ENCODE measurements around the gene DDX24. TPM values are rescaled to one million over a fixed set of nuclear protein-coding genes. Genes with fewer than 3 reads are reported as not detected.
A peak's percentile ranks its signal among the peaks of the same experiment; 100 is the strongest.

The DDX24 gene
- polyA plus RNA-seq, 1 donor (not counting 4 experiments of a cell fraction or from before 2014, with no cell fraction given), result 171 TPM

GRCh38 chr14:94037954-94038353, 43.0 kb downstream of the DDX24 start:
- no peak for TF ChIP-seq EZH2 (IDR thresholded peaks at IDR 0.05; ENCODE audit: low read length)
- no peak for TF ChIP-seq CTCF (optimal IDR thresholded peaks at IDR 0.05 in 1 of 3, IDR thresholded peaks at IDR 0.05 in 1 of 3, conservative IDR thresholded peaks at IDR 0.05 in 1 of 3; ENCODE audit: extremely low read depth in 1 of 3, insufficient read depth in 2 of 3, low read length in 3 of 3)
- Histone ChIP-seq H2AFZ (ENCODE audit: control insufficient read depth, low read length) (no peak overlapping the region), H3K4me2 (ENCODE audit: control insufficient read depth, extremely low read depth, insufficient read depth, low read depth, low read length) (no peak overlapping the region), H3K27ac (ENCODE audit: control insufficient read depth, insufficient read depth, low read length) (no peak overlapping the region), H4K20me1 (ENCODE audit: control insufficient read depth, extremely low read depth, insufficient read depth, low read length) (no peaks in the 10 kb centered on the region), H3K9me1 (ENCODE audit: control insufficient read depth, extremely low read depth, insufficient read depth, low read length) (no peaks in the 10 kb centered on the region), H3K36me3 (ENCODE audit: control insufficient read depth in 2 of 2, extremely low read depth in 1 of 2, insufficient read depth in 2 of 2, low read length in 2 of 2) (peaks cover 0 to 11% of the 10 kb centered on the region in 2 experiments), H3K9me3 (ENCODE audit: control insufficient read depth, low read depth, low read length) (no peaks in the 10 kb centered on the region), H3K79me2 (ENCODE audit: control insufficient read depth, insufficient read depth, low read length) (no peaks in the 10 kb centered on the region), H3K27me3 (ENCODE audit: control insufficient read depth, extremely low read depth, insufficient read depth, low read length) (no peaks in the 10 kb centered on the region), H3K9ac (ENCODE audit: control insufficient read depth, extremely low read depth, insufficient read depth, low read length) (no peak overlapping the region), H3K4me3 (ENCODE audit: control insufficient read depth in 2 of 3, extremely low read depth in 1 of 3, insufficient read depth in 2 of 3, low read depth in 1 of 3, low read length in 3 of 3) (no peak overlapping the region), H3K4me1 (ENCODE audit: control insufficient read depth, extremely low read depth, insufficient read depth, low read length) (no peaks in the 10 kb centered on the region)
- dilution Hi-C loops (cut with MboI; ENCODE audit: extremely low pct_ligation_motif_present, low sequenced_read_pairs), result no loop called here
- FAIRE-seq (no peak), DNase-seq (ENCODE audit: low read depth, low spot score) (no peak)

- H3K9me1 ChIP-seq (ENCODE audit: control insufficient read depth, extremely low read depth, insufficient read depth, low read length), result no peaks in the 10 kb centered on the region
These were observed 44.5 kb downstream of the DDX24 start for GRCh38 chr14:94036313-94037167.

More at GRCh38 chr14:94036313-94037167, 44.5 kb downstream of the DDX24 start:
- Histone ChIP-seq H3K4me2 (ENCODE audit: control insufficient read depth, extremely low read depth, insufficient read depth, low read depth, low read length) (no peak overlapping the region), H3K36me3 (ENCODE audit: control insufficient read depth in 2 of 2, extremely low read depth in 1 of 2, insufficient read depth in 2 of 2, low read length in 2 of 2) (peaks cover 0 to 11% of the 10 kb centered on the region in 2 experiments), H3K9me3 (ENCODE audit: control insufficient read depth, low read depth, low read length) (no peaks in the 10 kb centered on the region), H3K4me3 (ENCODE audit: control insufficient read depth in 2 of 3, extremely low read depth in 1 of 3, insufficient read depth in 2 of 3, low read depth in 1 of 3, low read length in 3 of 3) (no peak overlapping the region), H3K4me1 (ENCODE audit: control insufficient read depth, extremely low read depth, insufficient read depth, low read length) (no peaks in the 10 kb centered on the region), H3K79me2 (ENCODE audit: control insufficient read depth, insufficient read depth, low read length) (no peaks in the 10 kb centered on the region), H3K27me3 (ENCODE audit: control insufficient read depth, extremely low read depth, insufficient read depth, low read length) (no peaks in the 10 kb centered on the region), H3K27ac (ENCODE audit: control insufficient read depth, insufficient read depth, low read length) (no peak overlapping the region), H3K9ac (ENCODE audit: control insufficient read depth, extremely low read depth, insufficient read depth, low read length) (no peak overlapping the region), H2AFZ (ENCODE audit: control insufficient read depth, low read length) (no peak overlapping the region), H4K20me1 (ENCODE audit: control insufficient read depth, extremely low read depth, insufficient read depth, low read length) (no peaks in the 10 kb centered on the region)
- peak; percentile 84 to 95 (median 86) for TF ChIP-seq CTCF (optimal IDR thresholded peaks at IDR 0.05 in 1 of 3, IDR thresholded peaks at IDR 0.05 in 1 of 3, conservative IDR thresholded peaks at IDR 0.05 in 1 of 3; ENCODE audit: extremely low read depth in 1 of 3, insufficient read depth in 2 of 3, low read length in 3 of 3)
- TF ChIP-seq EZH2 (IDR thresholded peaks at IDR 0.05; ENCODE audit: low read length), result no peak
- dilution Hi-C loops (cut with MboI; ENCODE audit: extremely low pct_ligation_motif_present, low sequenced_read_pairs), result no loop called here
- FAIRE-seq, result peak; percentile 93
- DNase-seq (ENCODE audit: low read depth, low spot score), result peak; percentile 32

Measured in keratinocyte (primary cell).